Measurements from ENCODE around the gene EXTL2. TPM values are rescaled to one million over a fixed set of nuclear protein-coding genes. Genes with fewer than 3 reads are reported as not detected.
"Not testable (repeated sequence)": the region's sequence is repeated elsewhere in the genome, so short reads cannot be mapped to it uniquely, and the experiment has no call there.

EXTL2 gene
- 2.7 and 2.9 TPM in 2 replicates for total RNA-seq

DNA sequence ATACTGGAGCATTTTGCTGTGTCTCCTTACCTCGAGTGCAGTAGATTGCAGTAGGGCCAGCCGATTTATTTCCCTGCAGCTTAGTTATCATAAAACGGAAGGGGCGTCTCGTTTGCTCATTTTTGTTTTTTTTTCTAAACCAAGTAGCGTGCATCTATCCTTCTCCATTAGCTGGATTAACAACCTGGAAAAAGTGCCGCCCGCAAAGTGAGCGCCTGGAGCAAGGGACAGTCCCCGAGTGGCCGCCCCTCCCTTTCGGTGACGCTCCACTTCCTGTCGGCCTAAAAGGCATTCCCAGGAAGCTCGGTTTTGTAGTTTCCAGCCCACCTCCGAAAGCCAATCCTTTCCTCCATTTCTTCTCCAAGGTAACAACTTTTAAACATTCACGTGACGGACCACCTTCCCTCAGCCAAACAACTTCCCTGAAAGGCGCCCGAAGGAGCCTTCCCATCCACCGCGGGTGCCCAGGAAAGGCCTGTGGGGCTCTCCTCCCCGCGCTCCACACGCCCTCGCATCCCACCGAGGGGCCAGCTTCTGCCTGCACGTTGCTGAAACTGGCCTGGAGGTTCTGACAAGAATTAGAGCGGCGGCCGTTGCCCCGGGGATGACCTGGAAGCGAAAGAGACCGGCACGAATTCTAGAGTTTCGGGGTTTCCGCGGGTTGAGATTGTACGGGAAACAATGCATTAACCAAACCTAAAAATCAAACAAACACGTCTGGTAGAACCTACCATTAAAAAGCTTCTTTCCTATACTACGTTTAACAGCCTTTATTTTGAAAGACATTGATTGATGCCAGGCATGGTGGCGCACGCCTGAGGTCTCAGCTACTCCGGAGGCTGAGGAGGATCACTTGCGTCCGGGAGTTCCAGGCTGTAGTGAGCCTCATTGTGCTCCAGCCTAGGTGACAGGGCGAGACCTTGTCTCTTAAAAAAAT, at the start of gene EXTL2:
EXTL2 (minus strand) TSS at position 240 of the 937 bp plus-strand sequence. CDS start 6,085 bp downstream, outside the sequence.
- Mint-ChIP-seq H3K9me3 (peaks cover 15% of the 10 kb centered on the region), H3K4me3 (peak within 1 kb of the TSS; percentile 100), H3K4me1 (peaks cover 34% of the 10 kb centered on the region), H3K27ac (peak within 1 kb of the TSS; percentile 100), H3K27me3 (no peaks in the 10 kb centered on the region), H3K36me3 (ENCODE audit: low read depth) (peaks cover 29% of the 10 kb centered on the region)
- intact Hi-C loops (cut with micrococcal nuclease), result loop anchor here (2.0 to 10.0 kb wide), 4 partner anchors 542 to 860 kb away; partner anchors contain the start of genes CDC14A and RTCA
- peak; percentile 86 for DNase-seq

DNA sequence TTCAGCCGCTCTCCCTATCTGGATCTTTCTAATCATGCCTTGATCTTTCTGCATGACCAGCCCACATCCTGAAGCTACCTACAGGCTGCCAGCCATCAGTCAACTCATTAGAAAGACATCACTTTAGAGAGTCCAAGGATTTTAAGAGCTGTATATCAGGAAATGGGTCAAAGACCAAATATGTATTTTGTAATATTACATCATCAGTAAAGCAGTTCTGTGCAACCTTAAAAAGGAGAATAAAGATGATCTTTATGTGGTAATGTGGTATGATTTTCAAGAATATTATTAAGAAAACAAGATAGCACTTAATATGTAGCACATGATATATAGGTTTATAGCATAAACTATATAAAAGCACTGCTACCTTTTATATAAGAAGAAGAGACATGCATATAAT, 48.9 kb upstream of the EXTL2 start:
- peaks cover 86% of the 10 kb centered on the region for H3K36me3 Mint-ChIP-seq (ENCODE audit: low read depth)
- H3K27ac Mint-ChIP-seq, result no peak overlapping the region
- peaks cover 46% of the 10 kb centered on the region for H3K9me3 Mint-ChIP-seq
- H3K4me3 Mint-ChIP-seq, result no peak overlapping the region
- DNase-seq, result no peak
- peaks cover 2% of the 10 kb centered on the region for H3K27me3 Mint-ChIP-seq
- intact Hi-C loops (cut with micrococcal nuclease), result no loop called here
- H3K4me1 Mint-ChIP-seq, result peaks cover 42% of the 10 kb centered on the region

DNA sequence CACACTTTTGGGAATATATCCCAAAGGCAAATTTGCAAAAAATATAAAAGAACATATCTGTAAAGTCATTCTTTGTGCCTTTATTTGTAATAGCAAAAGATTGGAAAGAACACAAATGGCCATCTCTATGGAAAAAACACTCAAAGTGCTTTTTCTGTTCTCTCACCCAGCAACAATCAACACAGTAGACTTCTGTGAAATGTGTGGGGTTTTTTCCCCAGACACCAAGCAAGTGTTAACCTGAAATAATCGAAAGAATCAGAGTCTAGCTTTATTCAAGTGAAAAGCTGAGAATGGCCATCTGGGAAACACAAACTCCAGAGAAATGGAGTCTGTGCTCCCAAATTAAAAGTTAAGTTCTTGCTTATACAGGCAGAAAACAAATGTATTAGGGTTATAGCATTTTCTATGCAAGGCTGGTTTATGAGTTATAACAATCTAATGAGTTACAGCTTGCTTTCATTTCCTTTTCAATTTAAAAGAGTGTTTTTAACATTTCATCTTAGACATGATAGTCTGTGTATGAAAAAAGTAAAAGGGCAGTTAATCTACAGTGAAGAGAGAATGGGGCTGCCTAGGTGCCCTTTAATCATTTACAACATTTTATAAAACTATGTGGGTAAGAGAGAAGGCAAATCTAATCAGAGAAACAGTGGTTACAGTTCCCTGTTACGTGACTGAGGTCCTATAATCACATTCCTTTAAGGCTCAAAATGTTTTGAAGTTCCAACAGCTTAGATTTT, 47.8 kb upstream of the EXTL2 start:
- Mint-ChIP-seq H3K27me3 (peaks cover 2% of the 10 kb centered on the region), H3K27ac (peak overlapping the region; percentile 98), H3K4me3 (peak overlapping the region; percentile 67), H3K9me3 (peaks cover 38% of the 10 kb centered on the region), H3K36me3 (ENCODE audit: low read depth) (peaks cover 85% of the 10 kb centered on the region), H3K4me1 (peaks cover 40% of the 10 kb centered on the region)
- no peak for DNase-seq
- intact Hi-C loops (cut with micrococcal nuclease), result no loop called here

- Mint-ChIP-seq H3K27me3 (peaks cover 2% of the 10 kb centered on the region), H3K36me3 (ENCODE audit: low read depth) (peaks cover 81% of the 10 kb centered on the region), H3K27ac (peak overlapping the region; percentile 98), H3K9me3 (peaks cover 30% of the 10 kb centered on the region), H3K4me1 (peaks cover 34% of the 10 kb centered on the region), H3K4me3 (peak overlapping the region; percentile 67)
- no peak for DNase-seq
- intact Hi-C loops (cut with micrococcal nuclease), result loop anchor here (1.0 kb wide), 3 partner anchors 65 to 350 kb away; no protein-coding TSS in a partner anchor
These were observed 47.1 kb upstream of the EXTL2 start for GRCh38 chr1:100941580-100942216.

DNA sequence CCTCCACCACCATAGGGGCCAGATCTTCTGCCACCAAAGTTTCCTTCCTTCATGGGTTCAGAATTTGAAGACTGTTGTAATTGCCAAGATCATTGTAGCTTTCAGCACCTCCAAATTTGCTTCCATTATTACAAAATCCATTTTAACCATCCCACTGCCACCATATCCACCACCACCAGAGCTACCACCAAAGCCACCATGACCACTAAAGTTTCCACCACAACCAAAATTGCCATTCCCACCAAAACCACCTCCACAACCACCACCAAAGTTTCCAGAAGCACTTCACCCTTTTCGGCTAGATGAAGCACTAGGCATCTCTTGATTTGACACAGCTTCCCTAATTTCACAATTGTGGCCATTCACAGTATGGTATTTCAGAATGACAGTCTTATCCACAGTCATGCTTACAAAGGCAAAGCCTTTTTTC, 46.5 kb upstream of the EXTL2 start:
- intact Hi-C loops (cut with micrococcal nuclease), result loop anchor here (1.0 kb wide), 3 partner anchors 65 to 350 kb away; no protein-coding TSS in a partner anchor
- Mint-ChIP-seq H3K36me3 (ENCODE audit: low read depth) (peaks cover 80% of the 10 kb centered on the region), H3K27me3 (peaks cover 2% of the 10 kb centered on the region), H3K9me3 (peaks cover 26% of the 10 kb centered on the region), H3K4me3 (peak overlapping the region; percentile 67), H3K4me1 (peaks cover 36% of the 10 kb centered on the region), H3K27ac (peak overlapping the region; percentile 98)
- DNase-seq, result peak; percentile 71

- H3K27ac Mint-ChIP-seq, result no peak overlapping the region
- intact Hi-C loops (cut with micrococcal nuclease), result no loop called here
- no peak overlapping the region for H3K4me3 Mint-ChIP-seq
- peaks cover 2% of the 10 kb centered on the region for H3K27me3 Mint-ChIP-seq
- H3K9me3 Mint-ChIP-seq, result peaks cover 16% of the 10 kb centered on the region
- DNase-seq, result no peak
- H3K4me1 Mint-ChIP-seq, result peaks cover 34% of the 10 kb centered on the region
- H3K36me3 Mint-ChIP-seq (ENCODE audit: low read depth), result peaks cover 77% of the 10 kb centered on the region
These were observed 41.7 kb upstream of the EXTL2 start for GRCh38 chr1:100936194-100936967.

- DNase-seq; intact Hi-C loops (cut with micrococcal nuclease); H3K27me3 Mint-ChIP-seq; H3K4me3 Mint-ChIP-seq; H3K27ac Mint-ChIP-seq: not testable (repeated sequence)
- Mint-ChIP-seq H3K4me1 (peaks cover 42% of the 10 kb centered on the region), H3K9me3 (peaks cover 10% of the 10 kb centered on the region), H3K36me3 (ENCODE audit: low read depth) (peaks cover 64% of the 10 kb centered on the region)
These were observed 38.9 kb upstream of the EXTL2 start for GRCh38 chr1:100933555-100933954.

DNA sequence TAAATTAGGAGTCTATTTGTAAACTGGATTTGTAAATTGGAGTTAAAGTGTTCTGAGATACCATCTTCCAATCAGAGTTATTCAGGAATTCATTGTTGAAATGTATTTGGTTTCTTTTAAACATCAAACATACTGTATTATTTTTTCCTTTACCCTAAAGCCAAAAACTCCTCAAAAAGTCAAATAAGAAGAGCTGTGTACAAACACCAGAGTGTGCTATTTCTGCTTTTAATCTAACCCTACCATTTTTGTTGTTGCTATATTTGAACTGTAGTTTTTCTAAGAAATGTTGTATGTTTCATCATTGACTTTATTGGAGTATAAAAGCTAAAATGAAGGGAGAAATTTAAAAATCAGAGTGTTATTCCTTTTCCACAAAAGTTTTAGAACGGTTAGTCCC, 37.1 kb upstream of the EXTL2 start:
- Mint-ChIP-seq H3K27ac (no peak overlapping the region), H3K9me3 (peaks cover 10% of the 10 kb centered on the region), H3K27me3 (no peaks in the 10 kb centered on the region), H3K4me1 (peaks cover 39% of the 10 kb centered on the region), H3K36me3 (ENCODE audit: low read depth) (peaks cover 51% of the 10 kb centered on the region), H3K4me3 (no peak overlapping the region)
- intact Hi-C loops (cut with micrococcal nuclease), result no loop called here
- no peak for DNase-seq

GRCh38 chr1:100930494-100930893, 35.9 kb upstream of the EXTL2 start:
- intact Hi-C loops (cut with micrococcal nuclease), result no loop called here
- H3K27me3 Mint-ChIP-seq, result no peaks in the 10 kb centered on the region
- H3K4me1 Mint-ChIP-seq, result peaks cover 37% of the 10 kb centered on the region
- H3K9me3 Mint-ChIP-seq, result peaks cover 14% of the 10 kb centered on the region
- H3K27ac Mint-ChIP-seq, result no peak overlapping the region
- H3K4me3 Mint-ChIP-seq, result peak overlapping the region; percentile 42
- peaks cover 40% of the 10 kb centered on the region for H3K36me3 Mint-ChIP-seq (ENCODE audit: low read depth)
- DNase-seq, result no peak

DNA sequence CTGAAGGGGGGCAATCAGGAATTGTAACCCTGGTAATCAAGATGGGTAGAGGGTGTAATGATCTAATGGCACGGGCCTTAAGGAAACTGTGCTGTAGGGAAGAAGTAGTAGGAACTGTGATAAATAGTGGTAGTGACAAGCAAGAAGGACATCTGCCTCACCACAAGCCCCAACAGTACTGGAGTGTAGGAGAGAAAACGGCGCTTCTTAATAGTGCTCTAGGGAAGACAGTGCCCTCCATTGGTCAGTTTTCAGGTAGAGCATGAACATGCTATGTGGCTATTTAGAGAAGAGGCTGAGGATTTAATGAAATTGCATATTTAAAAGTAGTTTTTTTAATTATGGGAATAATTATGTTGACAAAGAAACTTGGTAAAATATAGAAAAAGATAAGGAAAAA, 33.5 kb upstream of the EXTL2 start:
- Mint-ChIP-seq H3K27ac (no peak overlapping the region), H3K27me3 (no peaks in the 10 kb centered on the region), H3K36me3 (ENCODE audit: low read depth) (peaks cover 26% of the 10 kb centered on the region), H3K9me3 (peaks cover 10% of the 10 kb centered on the region), H3K4me1 (peaks cover 44% of the 10 kb centered on the region), H3K4me3 (no peak overlapping the region)
- intact Hi-C loops (cut with micrococcal nuclease), result loop anchor here (5.0 to 10.0 kb wide), 4 partner anchors 79 to 527 kb away; partner anchors contain the start of gene DPH5
- peak; percentile 66 for DNase-seq

- peaks cover 41% of the 10 kb centered on the region for H3K4me1 Mint-ChIP-seq
- peak; percentile 88 for DNase-seq
- no peak overlapping the region for H3K27ac Mint-ChIP-seq
- no peak overlapping the region for H3K4me3 Mint-ChIP-seq
- intact Hi-C loops (cut with micrococcal nuclease), result loop anchor here (2.0 to 10.0 kb wide), 5 partner anchors 80 to 528 kb away; partner anchors contain the start of gene DPH5
- H3K9me3 Mint-ChIP-seq, result peaks cover 10% of the 10 kb centered on the region
- no peaks in the 10 kb centered on the region for H3K27me3 Mint-ChIP-seq
- H3K36me3 Mint-ChIP-seq (ENCODE audit: low read depth), result peaks cover 25% of the 10 kb centered on the region
These were observed 32.6 kb upstream of the EXTL2 start for GRCh38 chr1:100927276-100927675.

DNA sequence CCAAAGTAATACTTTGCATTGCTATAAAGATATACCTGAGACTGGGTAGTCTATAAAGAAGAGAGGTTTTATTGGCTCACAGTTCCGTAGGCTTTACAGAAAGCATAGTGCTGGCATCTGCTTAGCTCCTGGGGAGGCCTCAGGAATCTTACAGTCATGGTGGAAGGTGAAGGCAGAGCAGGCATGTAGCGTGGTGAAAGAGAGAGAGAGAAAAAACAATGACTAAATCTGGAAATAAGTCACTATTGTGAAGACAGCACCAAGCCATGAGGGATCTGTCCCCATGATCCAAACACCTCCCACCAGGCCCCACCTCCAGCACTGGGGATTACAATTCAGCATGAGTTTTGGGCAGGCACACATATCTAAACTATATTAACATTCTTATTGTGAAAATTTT, 31.6 kb upstream of the EXTL2 start:
- peak overlapping the region; percentile 34 for H3K4me3 Mint-ChIP-seq
- peaks cover 24% of the 10 kb centered on the region for H3K36me3 Mint-ChIP-seq (ENCODE audit: low read depth)
- peak overlapping the region; percentile 17 for H3K27ac Mint-ChIP-seq
- H3K4me1 Mint-ChIP-seq, result peaks cover 36% of the 10 kb centered on the region
- intact Hi-C loops (cut with micrococcal nuclease), result loop anchor here (2.0 to 10.0 kb wide), 5 partner anchors 81 to 529 kb away; partner anchors contain the start of gene DPH5
- H3K27me3 Mint-ChIP-seq, result no peaks in the 10 kb centered on the region
- H3K9me3 Mint-ChIP-seq, result peaks cover 10% of the 10 kb centered on the region
- no peak for DNase-seq
